HuH-7 (cell line): ENCODE results near the gene NCMAP.
"Not testable (repeated sequence)": the region's sequence is repeated elsewhere in the genome, so short reads cannot be mapped to it uniquely, and the experiment has no call there.

Experiments used
- DNase-seq: peaks from one replicate; pipeline ENCODE4 v3.0.0; 2011; ENCODE audit warnings: low spot score

NCMAP gene, protein sequence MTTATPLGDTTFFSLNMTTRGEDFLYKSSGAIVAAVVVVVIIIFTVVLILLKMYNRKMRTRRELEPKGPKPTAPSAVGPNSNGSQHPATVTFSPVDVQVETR

DNA sequence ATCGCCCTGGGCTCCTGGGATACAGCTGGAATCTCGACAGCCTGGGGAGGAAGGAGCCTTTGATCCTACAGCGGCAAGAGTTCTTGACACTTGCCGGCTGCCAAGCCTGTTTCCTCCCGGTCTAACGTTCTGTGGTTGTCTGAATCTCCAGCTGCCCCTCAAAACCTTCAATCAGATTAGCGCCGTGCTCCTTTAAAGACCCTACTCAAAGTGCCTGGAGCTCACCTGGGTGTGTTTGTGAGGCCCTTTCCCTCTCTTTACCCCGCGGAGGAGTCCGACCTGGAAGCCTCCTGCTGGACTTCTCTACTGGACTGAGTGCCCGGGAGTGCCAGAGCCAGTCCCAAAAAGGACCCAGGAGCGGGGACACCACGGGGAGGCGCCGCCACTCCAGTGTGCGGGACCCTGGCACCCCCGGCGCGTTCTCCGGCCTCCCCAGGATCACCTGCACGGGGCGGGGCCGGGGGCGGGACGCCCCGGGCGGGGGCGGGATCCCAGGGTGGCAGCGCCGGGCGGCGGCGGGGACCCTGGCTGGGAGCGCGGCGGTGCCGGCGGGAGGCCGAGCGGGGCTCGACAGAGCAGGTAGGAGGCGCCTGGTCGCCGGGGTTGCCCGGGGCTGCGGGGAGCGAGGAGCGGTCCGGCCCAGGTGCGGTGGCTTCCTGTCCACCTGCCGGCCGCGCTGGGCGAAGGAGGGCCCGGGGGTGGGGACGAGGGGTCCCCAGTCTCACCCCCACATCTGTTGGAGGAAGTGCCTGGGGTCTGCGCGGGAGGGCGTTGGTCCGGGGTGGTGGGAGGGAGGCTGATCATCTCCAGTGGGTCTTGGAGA, at the start of gene NCMAP:
Gene NCMAP, plus strand, starts transcription at position 497 of the 823 bp plus-strand sequence. CDS start 39,344 bp downstream, outside the sequence.
- DNase-seq: peak; percentile 36

DNA sequence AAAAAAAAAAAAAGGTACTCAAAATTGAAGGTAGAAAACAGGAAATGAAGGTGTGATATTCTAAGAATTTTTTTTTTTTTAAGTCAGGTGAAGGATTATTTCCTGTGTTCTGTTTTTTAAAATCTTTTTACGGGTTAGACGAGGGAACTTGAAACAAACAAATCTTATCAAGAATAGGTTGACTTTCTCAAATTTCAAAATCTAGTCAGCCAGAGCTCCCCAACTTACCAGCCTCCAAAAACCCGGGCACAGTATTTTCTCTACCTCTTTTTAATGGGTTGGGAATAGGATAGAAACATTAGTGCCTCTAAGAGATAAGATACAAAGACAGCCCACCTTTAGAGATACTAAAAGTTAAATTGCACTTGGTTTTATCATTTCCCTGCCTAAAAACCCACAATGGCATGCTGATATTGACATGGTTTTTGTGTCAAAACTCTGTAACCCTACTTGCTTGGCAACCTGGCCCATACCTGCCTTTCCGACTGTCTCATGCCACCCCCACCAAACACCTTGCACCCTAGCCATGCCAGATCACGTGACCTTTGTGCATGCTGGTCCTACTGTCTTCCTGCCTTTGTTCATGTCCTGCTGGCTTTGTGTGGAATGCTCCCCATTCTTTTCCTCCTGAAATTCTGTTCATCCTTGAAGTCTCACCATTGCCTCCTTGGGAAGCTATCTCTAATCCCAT, 49.1 kb upstream of the NCMAP start:
- no peak for DNase-seq

DNA sequence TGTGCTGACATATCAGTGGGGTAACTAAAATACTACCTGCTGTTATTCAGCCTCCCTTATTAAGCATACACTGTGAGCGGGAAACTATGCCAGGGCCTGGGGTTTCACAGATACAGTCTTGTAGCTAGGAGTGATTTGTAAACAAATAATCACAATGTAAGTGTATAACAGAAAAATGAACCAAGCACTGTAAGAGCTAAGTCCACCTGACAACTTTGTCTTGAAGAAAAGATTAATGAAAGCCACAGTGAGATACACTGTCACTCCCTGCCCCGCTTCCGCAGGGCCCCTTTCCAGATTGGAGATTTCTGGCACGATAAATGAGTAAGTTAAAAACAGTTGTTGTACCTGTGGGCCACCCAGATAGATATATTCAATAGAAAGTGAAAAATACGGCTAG, 48.5 kb upstream of the NCMAP start:
- DNase-seq: no peak

GRCh38 chr1:24508911-24509310, 47.0 kb upstream of the NCMAP start:
- no peak for DNase-seq

DNA sequence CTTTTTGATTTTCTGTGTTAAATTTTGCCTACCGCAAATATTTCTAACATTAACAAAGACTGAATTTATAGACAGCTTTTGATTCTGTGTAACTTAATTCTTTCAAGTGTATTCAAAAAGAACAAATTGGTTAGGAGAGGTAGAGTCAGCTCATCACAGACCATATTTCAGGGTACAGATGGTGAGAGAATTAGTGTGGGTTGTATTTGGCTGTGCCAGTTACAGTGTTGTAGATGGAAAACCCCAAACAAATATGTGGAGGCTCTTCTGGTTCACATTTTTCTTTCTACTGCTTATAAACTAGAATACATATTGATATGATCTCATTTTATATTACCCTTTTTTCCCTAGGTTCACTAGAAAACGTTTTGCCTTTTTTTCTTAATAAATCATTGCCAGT, 42.2 kb upstream of the NCMAP start:
- no peak for DNase-seq

DNA sequence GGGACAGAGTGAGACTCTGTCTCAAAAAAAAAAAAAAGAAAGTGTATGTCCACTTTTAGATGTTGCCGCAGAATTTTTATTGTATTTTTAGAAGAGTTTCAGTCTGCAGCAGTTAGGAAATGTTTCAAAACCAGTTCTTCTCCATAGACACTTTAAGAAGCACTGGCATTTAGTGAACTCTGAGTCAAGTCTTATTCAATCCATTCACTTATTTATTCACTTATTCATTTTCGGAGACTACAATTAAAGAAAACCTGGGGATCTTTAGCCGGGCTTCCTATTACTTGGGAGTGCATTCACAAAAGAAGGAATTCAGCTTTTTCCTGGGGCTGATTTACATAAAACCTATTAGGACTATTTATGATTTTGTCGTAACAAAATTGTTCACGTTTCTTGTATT, 40.9 kb upstream of the NCMAP start:
- no peak for DNase-seq

GRCh38 chr1:24515671-24516209, 40.1 kb upstream of the NCMAP start:
- not testable (repeated sequence) for DNase-seq

DNA sequence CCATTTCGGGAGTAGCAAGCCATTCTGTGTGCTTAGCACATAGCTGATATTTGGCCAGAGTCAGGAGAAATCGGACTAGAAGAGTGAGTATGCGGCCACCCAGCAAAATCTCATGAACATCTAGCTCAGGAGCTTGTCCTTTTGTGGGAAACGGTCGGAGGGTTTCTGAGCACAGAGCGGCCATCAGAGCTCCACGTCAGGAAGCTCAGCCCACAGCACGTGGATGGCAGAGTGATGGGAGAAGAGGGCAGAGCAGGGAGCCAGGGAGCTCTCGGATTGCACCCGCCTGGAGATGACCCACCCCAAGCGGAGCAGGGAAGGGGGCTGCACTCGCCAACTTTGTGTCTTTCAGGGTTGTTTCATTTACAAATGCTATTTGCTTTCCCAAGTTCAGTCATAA, 39.4 kb upstream of the NCMAP start:
- DNase-seq: no peak

- DNase-seq: no peak
These were observed 38.0 kb upstream of the NCMAP start for GRCh38 chr1:24517898-24518297.

DNA sequence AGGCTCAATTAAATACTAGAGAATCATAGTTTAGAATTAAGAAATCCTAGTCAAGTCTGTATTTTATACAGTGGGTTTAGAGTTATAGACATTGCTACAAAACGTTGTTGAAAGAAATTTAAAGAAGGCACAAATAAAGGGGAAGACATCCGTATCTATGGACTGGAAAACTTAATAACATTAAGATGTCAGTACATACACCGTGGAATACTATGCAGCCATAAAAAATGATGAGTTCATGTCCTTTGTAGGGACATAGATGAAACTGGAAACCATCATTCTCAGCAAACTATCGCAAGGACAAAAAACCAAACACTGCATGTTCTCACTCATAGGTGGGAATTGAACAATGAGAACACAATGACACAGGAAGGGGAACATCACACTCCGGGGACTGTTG, 35.6 kb upstream of the NCMAP start:
- not testable (repeated sequence) for DNase-seq

- no peak for DNase-seq
These were observed 30.3 kb upstream of the NCMAP start for GRCh38 chr1:24525606-24526005.

DNA sequence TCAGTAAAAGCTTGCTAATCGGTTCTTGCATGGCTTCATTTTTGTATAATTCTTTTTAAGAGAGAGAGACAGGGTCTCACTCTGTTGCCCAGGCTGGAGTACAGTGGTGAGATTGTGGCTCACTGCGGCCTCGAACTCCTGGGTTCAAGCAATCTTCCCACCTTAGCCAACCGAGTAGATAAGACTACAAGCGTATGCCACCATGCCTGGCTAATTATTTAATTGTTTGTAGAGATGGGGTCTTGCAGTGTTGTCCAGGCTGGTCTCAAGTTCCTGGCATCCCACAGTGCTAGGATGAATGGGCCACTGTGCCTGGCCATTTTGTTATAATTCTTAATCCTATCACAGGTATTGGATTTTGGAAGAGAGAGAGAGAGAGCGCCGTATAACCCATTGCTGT, 29.8 kb upstream of the NCMAP start:
- no peak for DNase-seq

DNA sequence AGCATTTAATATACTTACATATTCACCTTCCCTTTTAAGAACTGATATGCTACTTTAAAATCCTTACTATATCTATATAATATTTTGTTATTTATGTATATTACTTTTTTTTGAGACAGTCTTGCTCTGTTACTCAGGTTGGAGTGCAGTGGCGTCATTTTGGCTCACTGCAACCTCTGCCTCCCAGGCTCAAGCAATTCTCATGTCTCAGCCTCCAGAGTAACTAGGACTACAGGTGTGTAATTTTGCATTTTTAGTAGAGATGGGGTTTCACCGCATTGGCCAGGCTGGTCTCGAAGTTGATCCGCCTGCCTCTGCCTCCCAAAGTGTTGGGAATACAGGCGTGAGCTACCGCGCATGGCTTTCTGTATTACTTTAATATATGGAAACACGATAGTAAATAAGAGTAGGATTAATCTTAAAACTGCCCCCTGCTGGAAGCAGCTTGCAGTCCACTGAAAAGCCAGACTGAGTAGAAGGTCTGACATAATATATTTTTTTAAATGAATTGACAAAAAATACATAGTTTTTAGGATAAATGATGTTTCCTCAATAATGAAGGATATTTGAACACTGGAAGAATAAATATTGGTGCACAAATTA, 28.8 kb upstream of the NCMAP start:
- no peak for DNase-seq

- DNase-seq: no peak
These were observed 27.1 kb upstream of the NCMAP start for GRCh38 chr1:24528744-24529143.

DNA sequence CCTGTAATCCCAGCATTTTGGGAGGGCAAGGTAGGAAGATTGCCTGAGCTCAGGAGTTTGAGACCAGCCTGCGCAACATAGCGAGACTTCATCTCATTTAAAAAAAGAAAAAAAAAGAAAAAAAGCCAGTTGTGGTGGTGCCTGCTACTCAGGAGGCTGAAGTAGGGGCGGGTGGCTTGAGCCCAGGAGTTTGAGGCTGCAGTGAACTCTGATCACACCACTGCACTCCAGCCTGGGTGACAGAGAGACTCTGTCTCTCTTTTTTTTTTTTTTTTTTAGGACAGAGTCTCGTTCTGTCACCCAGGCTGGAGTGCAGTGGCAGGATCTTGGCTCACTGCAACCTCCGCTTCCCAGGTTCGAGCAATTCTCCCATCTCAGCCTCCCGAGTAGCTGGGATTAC, 26.6 kb upstream of the NCMAP start:
- DNase-seq: not testable (repeated sequence)

- DNase-seq: no peak
These were observed 20.9 kb upstream of the NCMAP start for GRCh38 chr1:24535021-24535424.

GRCh38 chr1:24535778-24536177, 20.1 kb upstream of the NCMAP start:
- no peak for DNase-seq

DNA sequence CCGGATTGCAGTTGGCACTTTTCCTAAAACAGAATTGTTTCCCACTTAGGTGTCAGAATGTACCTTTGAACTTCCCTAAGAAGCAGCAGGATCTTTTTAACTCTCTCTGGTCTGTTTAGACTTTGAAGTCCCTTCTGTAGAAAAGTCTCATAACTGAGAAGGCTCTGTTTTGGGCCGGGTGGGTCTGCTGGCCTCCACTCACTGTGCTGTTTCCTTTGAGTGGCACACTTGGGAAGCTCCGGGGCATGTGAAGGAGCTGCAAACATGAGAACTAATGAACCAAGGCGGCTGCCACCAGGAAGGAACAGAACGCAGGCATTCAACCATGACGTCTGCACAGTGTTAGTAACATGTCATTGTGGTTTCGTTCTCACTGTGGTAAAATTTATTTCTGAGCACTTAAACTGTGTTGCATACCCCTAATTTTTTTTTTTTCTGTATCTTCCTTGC, 19.5 kb upstream of the NCMAP start:
- no peak for DNase-seq

GRCh38 chr1:24540051-24540905, 15.6 kb upstream of the NCMAP start:
- DNase-seq: no peak

DNA sequence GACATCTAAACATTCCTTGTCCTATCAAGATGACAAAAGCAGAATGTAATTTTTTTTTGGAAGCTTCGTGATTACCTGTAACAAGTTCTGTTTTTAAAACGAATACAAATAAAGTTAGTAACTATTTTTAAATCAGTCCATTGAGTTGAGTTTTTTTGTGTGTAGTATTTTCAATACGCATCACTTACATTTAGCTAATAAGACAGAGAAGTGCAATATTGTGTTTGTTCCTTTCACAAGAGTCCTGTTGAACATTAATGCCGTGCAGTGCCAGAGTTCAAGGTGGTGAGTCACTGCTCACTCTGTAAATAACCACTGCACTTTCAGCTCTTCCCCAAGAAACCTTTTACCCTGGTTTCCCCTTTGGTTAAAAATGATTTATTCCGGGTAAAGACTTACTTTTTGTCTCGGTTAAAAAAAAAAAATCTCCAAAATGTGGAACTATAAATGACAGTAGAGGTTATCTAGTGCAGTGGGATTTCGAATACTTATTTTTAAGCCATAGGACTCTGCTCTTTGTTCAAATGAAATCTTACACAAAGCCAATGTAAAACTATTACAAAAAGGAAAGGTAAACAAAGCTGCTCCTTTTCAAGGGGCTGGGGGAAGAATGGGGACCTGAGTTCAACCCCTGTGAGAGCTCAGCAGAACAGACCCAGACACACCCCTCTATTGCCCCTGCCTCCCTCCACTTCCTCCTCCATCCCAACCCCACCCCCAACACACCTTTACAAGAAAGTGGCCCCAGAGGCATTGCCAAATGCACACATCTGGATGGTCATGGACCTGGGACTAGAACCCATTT, 14.8 kb upstream of the NCMAP start:
- DNase-seq: no peak
